ENCODE measurements around the gene HOXB3. TPM values are rescaled to one million over a fixed set of nuclear protein-coding genes. Genes with fewer than 3 reads are reported as not detected.

Gene HOXB3
- polyA plus RNA-seq, 1 donor from 2014 or later: 0.34 TPM

DNA sequence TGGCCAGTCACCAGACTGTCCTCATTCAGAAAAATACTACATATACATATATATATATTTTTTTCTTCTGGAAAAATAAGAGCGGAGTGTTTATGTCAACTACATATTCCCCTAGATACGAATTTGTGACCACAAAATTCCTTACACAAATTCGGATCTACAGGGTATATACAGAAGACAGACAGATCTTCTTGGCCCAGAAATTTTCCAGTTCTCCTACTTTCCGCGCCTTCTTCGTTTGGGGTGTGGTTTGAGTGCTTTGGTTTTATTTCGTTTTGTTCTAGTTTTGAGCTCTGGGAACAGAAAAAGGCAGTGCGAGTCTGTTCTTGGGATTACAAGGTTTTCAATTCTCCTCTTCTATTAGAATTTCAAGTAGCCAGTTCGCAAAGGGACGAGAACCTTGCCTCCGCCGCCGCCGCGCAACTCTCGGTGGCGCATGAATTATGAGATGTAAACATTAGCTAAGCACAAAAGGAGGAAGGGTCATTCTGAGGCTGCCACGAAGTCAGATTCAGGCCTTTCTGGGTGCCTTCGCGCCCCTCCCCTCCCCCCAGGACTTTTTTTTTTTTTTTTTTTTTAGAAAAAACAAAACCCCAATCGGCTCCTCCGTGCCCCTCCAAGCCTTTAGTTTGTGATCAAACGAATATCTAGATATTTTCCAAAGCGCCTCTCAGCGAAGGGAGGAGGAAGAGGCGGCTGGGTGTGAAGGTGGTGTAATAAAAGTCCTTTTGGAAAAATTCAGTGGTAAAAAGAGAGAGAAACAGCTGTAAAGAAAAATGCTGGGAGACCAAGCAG is 10.1 kb downstream of the HOXB3 start:
- Mint-ChIP-seq H3K9me3 (no peaks in the 10 kb centered on the region), H3K36me3 (no peaks in the 10 kb centered on the region), H3K4me3 (peak overlapping the region; percentile 68 to 93 (median 78)), H3K27ac (peak overlapping the region; percentile 86 to 92 (median 89)), H3K4me1 (peaks cover 19 to 43% (median 26%) of the 10 kb centered on the region in 3 donors), H3K27me3 (peaks cover 63% of the 10 kb centered on the region)

GRCh38 chr17:48579471-48579759 is 10.6 kb downstream of the HOXB3 start:
- no peaks in the 10 kb centered on the region for H3K36me3 Mint-ChIP-seq
- peak overlapping the region in 3 of 4 donors; percentile 86 to 96 (median 93) for H3K4me3 Mint-ChIP-seq
- H3K4me1 Mint-ChIP-seq: peaks cover 19 to 42% (median 26%) of the 10 kb centered on the region in 3 donors
- peaks cover 61% of the 10 kb centered on the region for H3K27me3 Mint-ChIP-seq
- no peaks in the 10 kb centered on the region for H3K9me3 Mint-ChIP-seq
- peak overlapping the region; percentile 83 to 92 (median 86) for H3K27ac Mint-ChIP-seq

- peaks cover 55% of the 10 kb centered on the region for H3K27me3 Mint-ChIP-seq
- H3K27ac Mint-ChIP-seq: peak overlapping the region; percentile 83 to 93 (median 92)
- H3K4me3 Mint-ChIP-seq: peak overlapping the region; percentile 86 to 99 (median 94)
These were observed 11.2 kb downstream of the HOXB3 start for GRCh38 chr17:48578616-48579470.

GRCh38 chr17:48577946-48578615 is 12.0 kb downstream of the HOXB3 start, which contains the start of gene HOXB4:
HOXB4 (minus strand) TSS chr17:48578350; CDS start chr17:48578319, 31 bp downstream.
- Mint-ChIP-seq H3K4me3 (peak within 1 kb of the TSS; percentile 86 to 99 (median 94)), H3K27me3 (peaks cover 51% of the 10 kb centered on the region), H3K9me3 (no peaks in the 10 kb centered on the region), H3K4me1 (peaks cover 19 to 36% (median 26%) of the 10 kb centered on the region in 3 donors), H3K36me3 (no peaks in the 10 kb centered on the region), H3K27ac (peak within 1 kb of the TSS; percentile 83 to 93 (median 92))

More at GRCh38 chr17:48578616-48579470, 11.2 kb downstream of the HOXB3 start:
- H3K4me1 Mint-ChIP-seq: peaks cover 19 to 39% (median 26%) of the 10 kb centered on the region in 3 donors
- H3K9me3 Mint-ChIP-seq: no peaks in the 10 kb centered on the region
- no peaks in the 10 kb centered on the region for H3K36me3 Mint-ChIP-seq

DNA sequence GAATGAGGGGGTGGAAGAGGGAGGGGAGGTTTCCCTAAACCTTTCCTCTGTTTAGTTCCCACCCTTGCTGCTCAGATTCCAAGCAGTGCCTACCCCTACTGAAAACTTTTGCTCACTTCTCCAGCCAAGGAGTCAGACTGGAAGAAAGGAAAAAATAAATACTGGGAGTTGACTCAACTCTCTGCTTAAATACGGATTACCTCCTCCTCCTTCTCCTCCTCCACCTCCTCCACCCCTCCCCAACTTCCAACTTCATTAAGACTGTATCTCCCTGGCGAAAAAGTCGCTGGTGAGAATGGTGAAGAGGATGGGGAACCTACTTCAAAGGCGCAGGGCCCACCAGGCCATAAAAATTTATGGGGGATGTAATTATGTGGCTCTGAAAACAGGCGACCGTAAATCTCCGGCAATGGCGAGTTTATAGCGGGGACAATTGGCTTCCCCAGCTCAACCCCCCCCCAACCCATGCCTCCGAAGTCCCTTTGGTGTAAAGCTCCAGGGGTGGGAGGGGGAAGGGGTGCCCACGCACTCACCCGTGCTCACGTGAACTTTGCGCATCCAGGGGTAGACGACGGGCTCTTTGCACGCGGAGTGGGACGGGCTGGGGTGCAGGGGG is 12.6 kb downstream of the HOXB3 start:
- Mint-ChIP-seq H3K36me3 (no peaks in the 10 kb centered on the region), H3K4me1 (peaks cover 17 to 33% (median 24%) of the 10 kb centered on the region in 3 donors), H3K4me3 (peak overlapping the region; percentile 77 to 90 (median 88)), H3K9me3 (no peaks in the 10 kb centered on the region), H3K27ac (peak overlapping the region in 1 of 3 donors; percentile 87), H3K27me3 (peaks cover 46% of the 10 kb centered on the region)

GRCh38 chr17:48576479-48577309 is 13.3 kb downstream of the HOXB3 start:
- H3K27me3 Mint-ChIP-seq: peaks cover 39% of the 10 kb centered on the region
- H3K36me3 Mint-ChIP-seq: no peaks in the 10 kb centered on the region
- H3K27ac Mint-ChIP-seq: peak overlapping the region in 1 of 3 donors; percentile 87
- H3K4me3 Mint-ChIP-seq: peak overlapping the region; percentile 77 to 90 (median 88)
- no peaks in the 10 kb centered on the region for H3K9me3 Mint-ChIP-seq
- H3K4me1 Mint-ChIP-seq: peaks cover 15 to 29% (median 22%) of the 10 kb centered on the region in 3 donors

GRCh38 chr17:48575673-48576478 is 14.2 kb downstream of the HOXB3 start:
- Mint-ChIP-seq H3K36me3 (no peaks in the 10 kb centered on the region), H3K27ac (peak overlapping the region in 1 of 3 donors; percentile 29), H3K9me3 (no peaks in the 10 kb centered on the region), H3K27me3 (peaks cover 32% of the 10 kb centered on the region), H3K4me3 (peak overlapping the region in 3 of 4 donors; percentile 53 to 76 (median 61)), H3K4me1 (peaks cover 15 to 22% (median 22%) of the 10 kb centered on the region in 3 donors)

DNA sequence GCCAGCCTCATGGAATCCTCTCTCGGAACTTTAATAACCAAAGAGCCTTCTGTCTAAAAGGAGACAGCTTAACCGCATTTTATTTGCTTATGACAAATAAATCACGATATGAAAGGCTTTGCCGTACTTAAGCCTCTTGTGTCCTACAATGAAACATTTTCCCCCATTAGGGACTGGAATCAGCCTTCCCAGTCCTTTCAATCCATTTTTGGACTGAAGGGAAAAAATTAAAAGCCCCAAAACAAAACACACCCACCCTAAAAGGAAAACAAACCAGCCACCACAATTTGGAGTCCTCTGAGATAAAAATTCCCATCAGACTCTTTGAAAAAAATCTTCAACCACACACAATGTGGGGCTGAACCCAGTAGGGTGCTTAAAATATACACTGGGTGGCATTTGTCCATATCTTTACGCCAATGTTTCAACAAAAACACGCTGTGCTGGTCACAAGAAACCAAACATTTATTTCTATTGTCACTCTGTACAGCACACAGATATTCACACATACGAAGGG is 14.9 kb downstream of the HOXB3 start:
- Mint-ChIP-seq H3K27me3 (peaks cover 28% of the 10 kb centered on the region), H3K27ac (no peak overlapping the region), H3K4me3 (peak overlapping the region in 2 of 4 donors; percentile 53 to 70), H3K4me1 (peaks cover 15 to 20% (median 20%) of the 10 kb centered on the region in 3 donors), H3K36me3 (no peaks in the 10 kb centered on the region), H3K9me3 (no peaks in the 10 kb centered on the region)

GRCh38 chr17:48574505-48575065 is 15.5 kb downstream of the HOXB3 start:
- no peak overlapping the region for H3K27ac Mint-ChIP-seq
- H3K4me3 Mint-ChIP-seq: peak overlapping the region in 1 of 4 donors; percentile 53
- no peaks in the 10 kb centered on the region for H3K9me3 Mint-ChIP-seq
- H3K4me1 Mint-ChIP-seq: peaks cover 12 to 18% (median 14%) of the 10 kb centered on the region in 3 donors
- peaks cover 25% of the 10 kb centered on the region for H3K27me3 Mint-ChIP-seq
- no peaks in the 10 kb centered on the region for H3K36me3 Mint-ChIP-seq

DNA sequence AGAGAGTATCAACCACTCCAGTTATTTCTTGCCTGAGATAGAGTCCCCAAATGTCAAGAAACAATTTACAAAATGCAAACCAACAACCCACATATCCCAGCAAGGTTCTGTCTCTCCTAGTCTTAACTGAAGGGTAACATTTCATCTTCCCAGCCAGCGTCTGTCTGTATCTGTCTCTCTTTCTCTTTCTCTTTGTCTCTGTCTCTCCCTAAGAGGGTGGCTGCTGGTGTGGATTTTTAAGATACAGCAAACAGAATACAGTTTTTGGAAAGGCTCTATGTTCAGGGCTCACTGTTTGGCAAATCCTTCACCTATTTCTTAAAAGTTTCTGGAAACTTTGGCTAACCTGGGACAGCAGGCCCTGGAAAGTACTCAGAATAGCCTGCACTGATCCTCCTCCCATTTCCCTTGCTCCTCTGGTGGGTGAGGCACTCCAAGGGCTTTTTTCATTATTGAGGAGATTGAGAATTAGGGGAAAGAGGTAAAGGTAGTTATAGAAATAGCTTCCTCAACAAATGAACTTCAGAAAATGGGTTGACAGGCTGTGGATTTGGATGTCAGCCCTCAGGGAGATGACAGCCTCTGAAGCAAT is 18.1 kb downstream of the HOXB3 start:
- Mint-ChIP-seq H3K27me3 (peaks cover 6% of the 10 kb centered on the region), H3K4me1 (peaks cover 0 to 7% (median 0%) of the 10 kb centered on the region in 3 donors), H3K36me3 (peaks cover 2% of the 10 kb centered on the region), H3K4me3 (peak overlapping the region in 1 of 4 donors; percentile 13), H3K9me3 (peaks cover 0 to 1% (median 0%) of the 10 kb centered on the region in 3 donors), H3K27ac (peak overlapping the region in 1 of 3 donors; percentile 66)

DNA sequence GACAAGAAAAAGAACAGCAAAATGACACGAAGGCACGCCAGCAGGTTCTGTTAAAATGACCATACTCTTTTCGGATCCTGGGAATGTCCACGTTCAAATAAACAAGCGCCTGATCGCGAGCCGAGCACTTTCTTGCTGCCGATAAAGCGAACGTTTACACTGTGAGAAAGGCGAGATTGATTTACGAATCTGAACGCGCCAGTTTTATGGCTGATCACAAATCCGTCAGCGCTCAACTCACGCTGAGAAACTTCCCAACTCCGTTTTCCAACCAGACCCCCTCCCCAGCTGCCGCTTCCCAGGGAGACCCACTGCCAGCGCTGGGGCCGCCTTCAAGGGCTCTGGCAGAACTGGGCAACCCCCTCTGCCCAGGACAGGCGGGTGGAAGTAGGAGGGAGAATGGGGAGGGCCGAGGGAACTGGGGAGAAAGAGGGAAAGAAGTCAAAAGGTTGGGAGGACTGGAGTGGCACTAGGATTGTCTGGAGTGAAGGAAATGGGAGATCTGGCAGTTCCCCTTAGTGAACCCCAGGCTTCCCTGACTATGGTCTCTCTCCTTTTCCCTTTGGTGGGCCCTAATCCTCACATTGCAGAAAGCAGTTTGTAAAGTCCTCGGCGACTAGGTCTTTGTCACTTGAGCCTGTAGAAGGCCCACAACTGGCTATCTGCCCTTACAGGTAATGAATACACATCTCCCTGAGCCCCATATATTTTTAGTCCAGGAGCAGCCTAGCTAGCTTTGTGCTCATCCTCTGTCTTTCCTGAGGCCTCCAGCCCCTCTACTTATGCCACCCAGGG is 18.8 kb downstream of the HOXB3 start:
- Mint-ChIP-seq H3K27me3 (peaks cover 3% of the 10 kb centered on the region), H3K36me3 (peaks cover 2% of the 10 kb centered on the region), H3K27ac (peak overlapping the region in 1 of 3 donors; percentile 66)

More for the DNA sequence above, 18.8 kb downstream of the HOXB3 start:
- Mint-ChIP-seq H3K4me1 (peaks cover 0 to 5% (median 0%) of the 10 kb centered on the region in 3 donors), H3K9me3 (peaks cover 0 to 1% (median 0%) of the 10 kb centered on the region in 3 donors), H3K4me3 (no peak overlapping the region)
